Gastroesophageal sphincter (tissue), 3 donors: Measurements from ENCODE around the gene INPP5A.

Experiments used
- POLR2A ChIP-seq, 2 donors: fragments of 450-650 bp; IDR thresholded peaks; one replicate each; pipeline ENCODE4 v1.6.1; 2017; ENCODE audit warnings: antibody characterized with exemption in 2 of 2, mild to moderate bottlenecking in 2 of 2, moderate library complexity in 1 of 2
- POLR2AphosphoS5 ChIP-seq: sonication (generic); formaldehyde crosslinking; IDR thresholded peaks from one replicate; pipeline ENCODE4 v1.6.1; 2017; ENCODE audit warnings: antibody characterized with exemption
- TF ChIP-seq, protein P1 (sequence below), 4 experiments: fragments of 200-600 bp in 2 of 4; fragments of 450-650 bp in 2 of 4; sonication (generic) in 1 of 4; IDR thresholded peaks; one replicate each; pipeline ENCODE4 v1.5.1; 2017 to 2019; ENCODE audit warnings: antibody characterized with exemption in 4 of 4, mild to moderate bottlenecking in 2 of 4, moderate library complexity in 2 of 4

DNA sequence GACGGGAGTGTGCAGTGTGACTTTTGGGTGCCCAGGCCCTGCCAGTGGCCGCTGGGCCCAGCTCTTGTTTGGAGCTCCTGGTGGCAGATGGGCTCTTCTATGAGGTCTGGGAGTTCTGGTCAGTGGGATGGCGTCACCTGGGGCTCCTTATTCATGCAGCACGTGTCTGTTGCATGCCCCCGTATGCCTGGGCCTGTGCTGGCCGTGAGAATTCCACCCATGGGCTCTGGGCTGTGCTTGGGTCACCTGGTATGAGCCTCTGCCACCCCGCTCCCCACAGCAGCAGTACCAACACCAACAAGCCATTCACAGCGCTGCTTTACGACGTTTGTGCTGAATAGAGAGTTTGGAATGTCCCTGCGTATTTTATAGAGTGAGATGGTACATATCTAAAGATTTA is 27.1 kb downstream of the INPP5A start:
- TF ChIP-seq, protein P1, sequence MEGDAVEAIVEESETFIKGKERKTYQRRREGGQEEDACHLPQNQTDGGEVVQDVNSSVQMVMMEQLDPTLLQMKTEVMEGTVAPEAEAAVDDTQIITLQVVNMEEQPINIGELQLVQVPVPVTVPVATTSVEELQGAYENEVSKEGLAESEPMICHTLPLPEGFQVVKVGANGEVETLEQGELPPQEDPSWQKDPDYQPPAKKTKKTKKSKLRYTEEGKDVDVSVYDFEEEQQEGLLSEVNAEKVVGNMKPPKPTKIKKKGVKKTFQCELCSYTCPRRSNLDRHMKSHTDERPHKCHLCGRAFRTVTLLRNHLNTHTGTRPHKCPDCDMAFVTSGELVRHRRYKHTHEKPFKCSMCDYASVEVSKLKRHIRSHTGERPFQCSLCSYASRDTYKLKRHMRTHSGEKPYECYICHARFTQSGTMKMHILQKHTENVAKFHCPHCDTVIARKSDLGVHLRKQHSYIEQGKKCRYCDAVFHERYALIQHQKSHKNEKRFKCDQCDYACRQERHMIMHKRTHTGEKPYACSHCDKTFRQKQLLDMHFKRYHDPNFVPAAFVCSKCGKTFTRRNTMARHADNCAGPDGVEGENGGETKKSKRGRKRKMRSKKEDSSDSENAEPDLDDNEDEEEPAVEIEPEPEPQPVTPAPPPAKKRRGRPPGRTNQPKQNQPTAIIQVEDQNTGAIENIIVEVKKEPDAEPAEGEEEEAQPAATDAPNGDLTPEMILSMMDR (IDR thresholded peaks at IDR 0.05), result no peak
- TF ChIP-seq POLR2A (IDR thresholded peaks at IDR 0.05) (no peak), POLR2AphosphoS5 (no peak)
